ENCODE results near the gene RHOB.
A peak's percentile ranks its signal among the peaks of the same experiment; 100 is the strongest.

RHOB gene

GRCh38 chr2:20443276-20443920 lies 3.5 kb upstream of the RHOB start:
- Mint-ChIP-seq H3K9me3 (no peaks in the 10 kb centered on the region), H3K27ac (no peak overlapping the region), H3K4me1 (no peaks in the 10 kb centered on the region), H3K36me3 (peaks cover 18% of the 10 kb centered on the region), H3K4me3 (no peak overlapping the region)
- ATAC-seq (no peak), DNase-seq (ENCODE audit: low spot score in 2 of 2) (no peak)

- Mint-ChIP-seq H3K27ac (no peak overlapping the region), H3K4me3 (no peak overlapping the region), H3K4me1 (peaks cover 1% of the 10 kb centered on the region), H3K9me3 (no peaks in the 10 kb centered on the region), H3K36me3 (peaks cover 28% of the 10 kb centered on the region)
- ATAC-seq: no peak
- no peak for DNase-seq (ENCODE audit: low spot score in 2 of 2)
Observed at GRCh38 chr2:20444101-20444992, 2.5 kb upstream of the RHOB start.

DNA sequence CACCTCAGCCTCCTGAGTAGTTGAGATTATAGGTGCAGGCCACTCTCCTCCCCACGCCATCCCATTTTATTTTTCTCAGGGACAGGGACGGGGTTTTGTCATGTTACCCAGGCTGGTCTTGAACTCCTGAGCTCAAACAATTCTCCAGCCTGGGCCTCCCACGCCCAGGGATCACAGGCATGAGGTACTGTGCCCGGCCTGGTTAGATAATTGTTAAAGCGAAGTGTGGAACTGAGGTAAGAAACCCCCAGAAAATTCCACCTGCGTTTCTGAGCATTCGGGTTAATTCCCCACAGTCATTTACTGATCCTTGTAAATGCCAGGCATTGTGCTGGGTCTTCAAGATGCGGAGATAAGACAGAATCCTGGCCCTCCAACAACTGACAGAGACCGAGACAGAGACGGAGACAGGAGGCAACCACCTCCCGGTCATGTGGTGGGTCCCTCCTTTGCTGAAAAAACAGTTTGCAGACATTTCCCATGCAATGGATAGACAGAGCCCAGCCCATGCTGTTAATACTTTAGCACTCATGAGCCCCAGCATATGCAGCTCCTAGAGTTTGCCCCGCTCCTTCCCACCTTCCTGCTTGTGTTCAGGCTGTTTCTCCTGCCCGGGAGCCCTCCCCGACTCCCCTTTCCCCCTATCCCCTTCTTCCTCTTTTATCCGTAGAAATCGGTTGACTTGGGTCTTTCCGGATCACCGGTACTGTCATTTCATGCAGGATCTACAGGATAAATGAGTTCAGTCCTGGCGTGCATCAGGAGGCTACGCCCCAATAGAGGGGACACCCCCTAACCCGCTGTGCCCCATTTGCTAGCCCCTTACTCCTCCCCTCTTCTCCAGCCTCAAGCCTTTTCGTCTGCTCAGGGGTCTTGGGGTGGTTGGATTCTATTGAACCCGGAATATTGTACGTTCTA lies 1.6 kb upstream of the RHOB start:
- Mint-ChIP-seq H3K36me3 (peaks cover 34% of the 10 kb centered on the region), H3K27ac (no peak overlapping the region), H3K9me3 (no peaks in the 10 kb centered on the region), H3K4me1 (peaks cover 6% of the 10 kb centered on the region), H3K4me3 (no peak overlapping the region)
- DNase-seq (ENCODE audit: low spot score in 2 of 2) (no peak), ATAC-seq (no peak)

- H3K4me1 Mint-ChIP-seq: peaks cover 6% of the 10 kb centered on the region
- peak overlapping the region; percentile 69 for H3K27ac Mint-ChIP-seq
- peak overlapping the region; percentile 80 for H3K4me3 Mint-ChIP-seq
- DNase-seq (ENCODE audit: low spot score in 2 of 2): no peak
- peaks cover 34% of the 10 kb centered on the region for H3K36me3 Mint-ChIP-seq
- no peak for ATAC-seq
- H3K9me3 Mint-ChIP-seq: no peaks in the 10 kb centered on the region
Observed at GRCh38 chr2:20446255-20446916, 488 bp upstream of the RHOB start.

DNA sequence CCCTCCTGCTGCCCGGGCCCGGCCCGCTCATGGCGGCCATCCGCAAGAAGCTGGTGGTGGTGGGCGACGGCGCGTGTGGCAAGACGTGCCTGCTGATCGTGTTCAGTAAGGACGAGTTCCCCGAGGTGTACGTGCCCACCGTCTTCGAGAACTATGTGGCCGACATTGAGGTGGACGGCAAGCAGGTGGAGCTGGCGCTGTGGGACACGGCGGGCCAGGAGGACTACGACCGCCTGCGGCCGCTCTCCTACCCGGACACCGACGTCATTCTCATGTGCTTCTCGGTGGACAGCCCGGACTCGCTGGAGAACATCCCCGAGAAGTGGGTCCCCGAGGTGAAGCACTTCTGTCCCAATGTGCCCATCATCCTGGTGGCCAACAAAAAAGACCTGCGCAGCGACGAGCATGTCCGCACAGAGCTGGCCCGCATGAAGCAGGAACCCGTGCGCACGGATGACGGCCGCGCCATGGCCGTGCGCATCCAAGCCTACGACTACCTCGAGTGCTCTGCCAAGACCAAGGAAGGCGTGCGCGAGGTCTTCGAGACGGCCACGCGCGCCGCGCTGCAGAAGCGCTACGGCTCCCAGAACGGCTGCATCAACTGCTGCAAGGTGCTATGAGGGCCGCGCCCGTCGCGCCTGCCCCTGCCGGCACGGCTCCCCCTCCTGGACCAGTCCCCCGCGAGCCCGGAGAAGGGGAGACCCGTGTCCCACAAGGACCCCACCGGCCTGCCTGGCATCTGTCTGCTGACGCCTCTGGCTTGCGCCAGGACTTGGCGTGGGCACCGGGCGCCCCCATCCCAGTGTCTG lies 767 bp downstream of the RHOB start:
- Mint-ChIP-seq H3K4me3 (peak overlapping the region; percentile 80), H3K9me3 (no peaks in the 10 kb centered on the region), H3K27ac (peak overlapping the region; percentile 69), H3K36me3 (peaks cover 34% of the 10 kb centered on the region), H3K4me1 (peaks cover 6% of the 10 kb centered on the region)
- DNase-seq (ENCODE audit: low spot score in 2 of 2) (peak in 1 of 2 donors; percentile 73), ATAC-seq (peak; percentile 17)

- Mint-ChIP-seq H3K36me3 (peaks cover 34% of the 10 kb centered on the region), H3K9me3 (no peaks in the 10 kb centered on the region), H3K4me3 (peak overlapping the region; percentile 80), H3K4me1 (peaks cover 10% of the 10 kb centered on the region), H3K27ac (peak overlapping the region; percentile 69)
- ATAC-seq (no peak), DNase-seq (ENCODE audit: low spot score in 2 of 2) (no peak)
Observed at GRCh38 chr2:20448246-20448976, 1.5 kb downstream of the RHOB start.

GRCh38 chr2:20448977-20449306 lies 2.1 kb downstream of the RHOB start:
- peak overlapping the region; percentile 80 for H3K4me3 Mint-ChIP-seq
- no peak for ATAC-seq
- DNase-seq (ENCODE audit: low spot score in 2 of 2): no peak
- peaks cover 34% of the 10 kb centered on the region for H3K36me3 Mint-ChIP-seq
- H3K4me1 Mint-ChIP-seq: peaks cover 12% of the 10 kb centered on the region
- no peak overlapping the region for H3K27ac Mint-ChIP-seq
- H3K9me3 Mint-ChIP-seq: no peaks in the 10 kb centered on the region

- ATAC-seq (no peak), DNase-seq (ENCODE audit: low spot score in 2 of 2) (no peak)
- peak overlapping the region; percentile 80 for H3K4me3 Mint-ChIP-seq
- H3K4me1 Mint-ChIP-seq: peaks cover 12% of the 10 kb centered on the region
- peaks cover 34% of the 10 kb centered on the region for H3K36me3 Mint-ChIP-seq
- H3K9me3 Mint-ChIP-seq: no peaks in the 10 kb centered on the region
- H3K27ac Mint-ChIP-seq: no peak overlapping the region
Observed at GRCh38 chr2:20449501-20450200, 2.8 kb downstream of the RHOB start.

DNA sequence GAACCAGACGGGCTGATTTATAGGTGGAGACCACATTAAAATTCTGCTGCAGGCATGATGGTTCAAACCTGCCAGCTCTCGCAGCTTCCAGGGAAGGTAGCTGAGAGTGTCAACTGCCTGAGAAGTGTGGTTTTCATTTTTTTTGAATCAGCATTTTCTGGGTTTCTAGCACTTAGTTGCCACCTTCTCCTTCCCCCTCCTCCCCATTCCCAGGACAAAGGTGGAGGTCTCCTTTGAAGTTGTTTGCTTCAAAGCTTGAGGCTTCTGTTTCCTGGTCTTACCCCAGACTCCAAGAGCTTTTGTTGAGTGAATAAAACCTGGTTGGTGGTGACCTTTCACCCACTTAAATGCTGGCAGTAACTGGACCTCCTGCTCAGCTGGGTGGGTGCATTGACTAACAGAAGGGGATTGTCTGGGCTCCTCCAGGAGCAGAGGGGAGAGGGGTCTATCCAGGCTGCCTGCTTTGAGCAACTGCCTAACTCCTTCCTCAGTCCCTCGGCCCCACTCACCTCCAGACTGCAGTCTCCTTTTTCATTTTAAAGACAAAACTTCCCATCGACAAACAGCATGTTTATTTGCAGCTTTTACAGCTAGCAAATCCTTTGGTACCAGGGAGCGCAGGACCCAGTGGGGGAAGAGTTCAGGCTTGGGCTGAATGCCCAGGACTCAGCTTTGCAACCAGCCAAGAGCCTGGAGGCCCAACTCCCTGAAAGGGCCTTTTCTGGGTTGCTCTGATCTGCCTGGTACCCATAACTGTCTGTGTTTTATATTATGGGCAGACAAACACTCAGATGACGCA lies 3.5 kb downstream of the RHOB start:
- Mint-ChIP-seq H3K9me3 (no peaks in the 10 kb centered on the region), H3K36me3 (peaks cover 34% of the 10 kb centered on the region), H3K4me1 (peaks cover 12% of the 10 kb centered on the region), H3K27ac (no peak overlapping the region), H3K4me3 (no peak overlapping the region)
- DNase-seq (ENCODE audit: low spot score in 2 of 2) (no peak), ATAC-seq (no peak)

DNA sequence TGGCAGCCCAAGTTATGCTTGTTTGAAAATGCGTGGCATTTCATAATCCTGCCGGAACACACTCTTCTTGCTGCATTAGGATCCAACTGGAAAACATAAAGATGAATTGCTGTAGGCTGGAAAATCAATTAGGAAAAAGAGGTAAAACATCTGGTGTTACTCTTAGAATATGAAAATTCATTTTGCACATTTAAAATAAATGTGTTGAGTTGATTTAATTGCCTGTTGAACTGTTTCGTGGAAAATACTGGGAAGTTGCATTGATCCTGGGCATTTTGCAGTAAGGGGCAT lies 4.1 kb downstream of the RHOB start:
- Mint-ChIP-seq H3K9me3 (no peaks in the 10 kb centered on the region), H3K36me3 (peaks cover 34% of the 10 kb centered on the region), H3K4me1 (peaks cover 12% of the 10 kb centered on the region), H3K27ac (no peak overlapping the region), H3K4me3 (no peak overlapping the region)
- DNase-seq (ENCODE audit: low spot score in 2 of 2) (no peak), ATAC-seq (no peak)

- Mint-ChIP-seq H3K27ac (no peak overlapping the region), H3K36me3 (peaks cover 34% of the 10 kb centered on the region), H3K4me3 (no peak overlapping the region), H3K4me1 (peaks cover 12% of the 10 kb centered on the region), H3K9me3 (no peaks in the 10 kb centered on the region)
- ATAC-seq (no peak), DNase-seq (ENCODE audit: low spot score in 2 of 2) (no peak)
Observed at GRCh38 chr2:20451341-20451740, 4.5 kb downstream of the RHOB start.

GRCh38 chr2:20451761-20452499 lies 5.1 kb downstream of the RHOB start:
- ATAC-seq: no peak
- H3K36me3 Mint-ChIP-seq: peaks cover 30% of the 10 kb centered on the region
- H3K4me3 Mint-ChIP-seq: no peak overlapping the region
- H3K9me3 Mint-ChIP-seq: no peaks in the 10 kb centered on the region
- no peak overlapping the region for H3K27ac Mint-ChIP-seq
- DNase-seq (ENCODE audit: low spot score in 2 of 2): no peak
- H3K4me1 Mint-ChIP-seq: peaks cover 16% of the 10 kb centered on the region
